GM21723 (cell line): ENCODE measurements around the gene MYO7A.

Experiments used
- ATAC-seq: cut with Tn5 transposase; IDR thresholded peaks from one replicate; pipeline ENCODE4 v1.9.1; 2021; ENCODE audit warnings: mild to moderate bottlenecking, moderate library complexity; ENCODE audit not compliant: unreplicated experiment

Gene MYO7A

GRCh38 chr11:77259641-77260040 lies 131.6 kb downstream of the MYO7A start:
- no peak for ATAC-seq

- no peak for ATAC-seq
Observed at GRCh38 chr11:77262803-77263202, 134.8 kb downstream of the MYO7A start.
